22Rv1 (cell line): ENCODE results near the gene GMPPA.

Experiments
- ZFX ChIP-seq: fragments of 450-650 bp; IDR thresholded peaks from 2 replicates; pipeline ENCODE4 v1.6.1; 2017; ENCODE audit warnings: antibody characterized with exemption, borderline replicate concordance
- TF ChIP-seq, protein P1 (sequence below): fragments of 450-650 bp; IDR thresholded peaks from 2 replicates; pipeline ENCODE4 v1.5.1; 2017; ENCODE audit warnings: mild to moderate bottlenecking

DNA sequence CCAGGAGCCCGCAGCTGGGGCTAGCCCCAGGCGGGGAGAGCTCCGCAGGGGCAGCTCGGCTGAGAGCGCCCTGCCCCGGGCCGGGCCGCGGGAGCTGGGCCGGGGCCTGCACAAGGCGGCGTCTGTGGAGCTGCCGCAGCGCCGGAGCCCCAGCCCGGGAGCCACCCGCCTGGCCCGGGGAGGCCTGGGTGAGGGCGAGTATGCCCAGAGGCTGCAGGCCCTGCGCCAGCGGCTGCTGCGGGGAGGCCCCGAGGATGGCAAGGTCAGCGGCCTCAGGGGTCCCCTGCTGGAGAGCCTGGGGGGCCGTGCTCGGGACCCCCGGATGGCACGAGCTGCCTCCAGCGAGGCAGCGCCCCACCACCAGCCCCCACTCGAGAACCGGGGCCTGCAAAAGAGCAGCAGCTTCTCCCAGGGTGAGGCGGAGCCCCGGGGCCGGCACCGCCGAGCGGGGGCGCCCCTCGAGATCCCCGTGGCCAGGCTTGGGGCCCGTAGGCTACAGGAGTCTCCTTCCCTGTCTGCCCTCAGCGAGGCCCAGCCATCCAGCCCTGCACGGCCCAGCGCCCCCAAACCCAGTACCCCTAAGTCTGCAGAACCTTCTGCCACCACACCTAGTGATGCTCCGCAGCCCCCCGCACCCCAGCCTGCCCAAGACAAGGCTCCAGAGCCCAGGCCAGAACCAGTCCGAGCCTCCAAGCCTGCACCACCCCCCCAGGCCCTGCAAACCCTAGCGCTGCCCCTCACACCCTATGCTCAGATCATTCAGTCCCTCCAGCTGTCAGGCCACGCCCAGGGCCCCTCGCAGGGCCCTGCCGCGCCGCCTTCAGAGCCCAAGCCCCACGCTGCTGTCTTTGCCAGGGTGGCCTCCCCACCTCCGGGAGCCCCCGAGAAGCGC, 15.0 kb upstream of the GMPPA start:
- no peak for TF ChIP-seq ZFX
- TF ChIP-seq, protein P1, sequence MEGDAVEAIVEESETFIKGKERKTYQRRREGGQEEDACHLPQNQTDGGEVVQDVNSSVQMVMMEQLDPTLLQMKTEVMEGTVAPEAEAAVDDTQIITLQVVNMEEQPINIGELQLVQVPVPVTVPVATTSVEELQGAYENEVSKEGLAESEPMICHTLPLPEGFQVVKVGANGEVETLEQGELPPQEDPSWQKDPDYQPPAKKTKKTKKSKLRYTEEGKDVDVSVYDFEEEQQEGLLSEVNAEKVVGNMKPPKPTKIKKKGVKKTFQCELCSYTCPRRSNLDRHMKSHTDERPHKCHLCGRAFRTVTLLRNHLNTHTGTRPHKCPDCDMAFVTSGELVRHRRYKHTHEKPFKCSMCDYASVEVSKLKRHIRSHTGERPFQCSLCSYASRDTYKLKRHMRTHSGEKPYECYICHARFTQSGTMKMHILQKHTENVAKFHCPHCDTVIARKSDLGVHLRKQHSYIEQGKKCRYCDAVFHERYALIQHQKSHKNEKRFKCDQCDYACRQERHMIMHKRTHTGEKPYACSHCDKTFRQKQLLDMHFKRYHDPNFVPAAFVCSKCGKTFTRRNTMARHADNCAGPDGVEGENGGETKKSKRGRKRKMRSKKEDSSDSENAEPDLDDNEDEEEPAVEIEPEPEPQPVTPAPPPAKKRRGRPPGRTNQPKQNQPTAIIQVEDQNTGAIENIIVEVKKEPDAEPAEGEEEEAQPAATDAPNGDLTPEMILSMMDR, result no peak
